GM18868 (cell line): ENCODE results near the gene CXXC5.

Experiments used
- ATAC-seq: cut with Tn5 transposase; IDR thresholded peaks from one replicate; pipeline ENCODE4 v1.9.1; 2021; ENCODE audit warnings: mild to moderate bottlenecking, moderate library complexity; ENCODE audit not compliant: unreplicated experiment

Gene CXXC5

GRCh38 chr5:139690803-139691629 is 42.9 kb downstream of the CXXC5 start:
- ATAC-seq = no peak

- no peak for ATAC-seq
Measured at GRCh38 chr5:139692148-139692547, 44.0 kb downstream of the CXXC5 start.

GRCh38 chr5:139692679-139693308 is 44.6 kb downstream of the CXXC5 start:
- ATAC-seq = no peak

- no peak for ATAC-seq
Measured at GRCh38 chr5:139693676-139694364, 45.7 kb downstream of the CXXC5 start.

- no peak for ATAC-seq
Measured at GRCh38 chr5:139694556-139695177, 46.5 kb downstream of the CXXC5 start.

GRCh38 chr5:139695178-139695573 is 47.0 kb downstream of the CXXC5 start:
- no peak for ATAC-seq

- no peak for ATAC-seq
Measured at GRCh38 chr5:139696167-139696893, 48.2 kb downstream of the CXXC5 start.

- no peak for ATAC-seq
Measured at GRCh38 chr5:139696894-139697658, 48.9 kb downstream of the CXXC5 start.

GRCh38 chr5:139698490-139699146 is 50.5 kb downstream of the CXXC5 start:
- ATAC-seq = no peak

GRCh38 chr5:139699351-139699750 is 51.2 kb downstream of the CXXC5 start:
- ATAC-seq = no peak

GRCh38 chr5:139700711-139701055 is 52.5 kb downstream of the CXXC5 start:
- ATAC-seq = no peak

GRCh38 chr5:139701056-139701741 is 53.0 kb downstream of the CXXC5 start:
- no peak for ATAC-seq

GRCh38 chr5:139702548-139702947 is 54.4 kb downstream of the CXXC5 start:
- no peak for ATAC-seq

- no peak for ATAC-seq
Measured at GRCh38 chr5:139704748-139705147, 56.6 kb downstream of the CXXC5 start.

GRCh38 chr5:139705191-139705590 is 57.0 kb downstream of the CXXC5 start:
- ATAC-seq = no peak

GRCh38 chr5:139705655-139706587 is 57.8 kb downstream of the CXXC5 start:
- no peak for ATAC-seq

- no peak for ATAC-seq
Measured at GRCh38 chr5:139707445-139708003, 59.4 kb downstream of the CXXC5 start.

- no peak for ATAC-seq
Measured at GRCh38 chr5:139708434-139708861, 60.3 kb downstream of the CXXC5 start.
